DND-41 (cell line): ENCODE results near the gene AKIRIN1.

Source experiments
- CTCF ChIP-seq: IDR thresholded peaks from 2 replicates; pipeline ENCODE4 v1.5.1; 2012; ENCODE audit warnings: borderline replicate concordance, low read length, moderate library complexity, mild to moderate bottlenecking; ENCODE audit not compliant: poor library complexity, severe bottlenecking; ENCODE audit errors: extremely low read depth
- EZH2 ChIP-seq: IDR thresholded peaks from 3 replicates; pipeline ENCODE4 v1.6.1; 2012; ENCODE audit warnings: borderline replicate concordance, low read depth, mild to moderate bottlenecking, moderate library complexity, low read length, inconsistent platforms; ENCODE audit not compliant: severe bottlenecking

- no peak for TF ChIP-seq CTCF
- TF ChIP-seq EZH2, result no peak
Measured at GRCh38 chr1:38944547-38944946, 46.5 kb upstream of the AKIRIN1 start.
